Left ventricle myocardium inferior (tissue), 1 donor: Measurements from ENCODE around the gene FNDC1. TPM values are rescaled to one million over a fixed set of nuclear protein-coding genes. Genes with fewer than 3 reads are reported as not detected.

Experiments used
- DNase-seq: peaks from one replicate; pipeline ENCODE4 v3.0.0-alpha.2; 2020
- H3K27ac ChIP-seq: fragments of 200-600 bp; replicated peaks from 2 replicates; pipeline ENCODE4 v1.8.0; 2021
- H3K27me3 ChIP-seq: fragments of 200-600 bp; 2 replicates; pipeline ENCODE4 v1.8.0; 2021; ENCODE audit warnings: low read depth
- H3K36me3 ChIP-seq: fragments of 200-600 bp; 2 replicates; pipeline ENCODE4 v1.8.0; 2021
- H3K4me1 ChIP-seq: fragments of 200-600 bp; 2 replicates; pipeline ENCODE4 v1.8.0; 2021
- H3K4me3 ChIP-seq: fragments of 200-600 bp; 2 replicates; pipeline ENCODE4 v1.8.0; 2021; ENCODE audit warnings: mild to moderate bottlenecking, moderate library complexity
- H3K9me3 ChIP-seq: fragments of 200-600 bp; replicated peaks from 2 replicates; pipeline ENCODE4 v1.8.0; 2021
- CTCF ChIP-seq: fragments of 200-600 bp; IDR thresholded peaks from 2 replicates; pipeline ENCODE4 v1.8.0; 2021; ENCODE audit warnings: antibody characterized with exemption, mild to moderate bottlenecking, borderline replicate concordance
- intact Hi-C: fragments of 100-400 bp; cut with micrococcal nuclease; formaldehyde crosslinking; loops from one replicate; pipeline ENCODE4 v1.11.0; 2022
- total RNA-seq: library from RNA; stranded (reverse); fragmentation: NEBNext Ultra II Directional; extraction: Animal tissue kit (Norgen Biotek cat#: 25700); gene quantifications from one replicate; pipeline ENCODE4 v1.2.1, GENCODE V29; 2021
- donor health status: DM: no; HTN: yes; CAD: no; lungs with severe emphysema.

The FNDC1 gene
- total RNA-seq, 1 donor from 2014 or later = 1.8 TPM

- Histone ChIP-seq H3K27me3 (peaks cover 14% of the 10 kb centered on the region), H3K9me3 (no peaks in the 10 kb centered on the region), H3K4me1 (peaks cover under 1% of the 10 kb centered on the region), H3K4me3 (no peak overlapping the region), H3K36me3 (no peaks in the 10 kb centered on the region), H3K27ac (no peak overlapping the region)
- no peak for DNase-seq
- intact Hi-C loops = loop anchor here (10.0 kb wide), 2 partner anchors 88 to 128 kb away; partner anchors contain the start of genes RSPH3 and TAGAP
- TF ChIP-seq CTCF = no peak
These were observed 36.5 kb upstream of the FNDC1 start for GRCh38 chr6:159132664-159133063.

- Histone ChIP-seq H3K9me3 (no peaks in the 10 kb centered on the region), H3K4me3 (no peak overlapping the region), H3K4me1 (no peaks in the 10 kb centered on the region), H3K27me3 (peaks cover 33% of the 10 kb centered on the region), H3K27ac (no peak overlapping the region), H3K36me3 (no peaks in the 10 kb centered on the region)
- intact Hi-C loops = loop anchor here (10.0 kb wide), 2 partner anchors 90 to 130 kb away; partner anchors contain the start of genes RSPH3 and TAGAP
- peak; percentile 93 for TF ChIP-seq CTCF
- peak; percentile 30 for DNase-seq
These were observed 34.4 kb upstream of the FNDC1 start for GRCh38 chr6:159134701-159135364.

GRCh38 chr6:159137676-159138075, 31.5 kb upstream of the FNDC1 start:
- Histone ChIP-seq H3K9me3 (no peaks in the 10 kb centered on the region), H3K36me3 (no peaks in the 10 kb centered on the region), H3K4me3 (no peak overlapping the region), H3K4me1 (no peaks in the 10 kb centered on the region), H3K27me3 (peaks cover 33% of the 10 kb centered on the region), H3K27ac (no peak overlapping the region)
- intact Hi-C loops = loop anchor here (10.0 kb wide), 2 partner anchors 93 to 133 kb away; partner anchors contain the start of genes RSPH3 and TAGAP
- DNase-seq = no peak
- no peak for TF ChIP-seq CTCF

DNA sequence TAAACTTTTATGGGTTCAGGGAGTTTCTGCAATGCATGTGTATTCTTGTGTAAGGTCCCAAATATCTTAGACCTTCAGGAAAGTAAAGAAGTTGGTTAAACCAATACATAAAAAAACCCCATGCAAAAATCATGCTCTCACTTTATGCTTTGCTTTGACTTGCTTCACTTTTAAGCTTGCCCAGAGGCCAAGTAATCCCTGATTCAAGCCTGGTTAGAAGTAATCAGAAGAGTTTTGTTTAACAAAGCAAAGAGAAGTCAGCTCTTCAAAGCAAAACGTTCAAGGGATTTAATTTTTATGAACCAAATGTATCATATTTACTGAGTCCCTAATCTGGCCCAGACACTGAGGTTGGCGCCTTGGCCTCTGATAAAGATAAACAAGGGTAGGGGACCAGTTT, 26.7 kb upstream of the FNDC1 start:
- H3K4me3 ChIP-seq = no peak overlapping the region
- no peaks in the 10 kb centered on the region for H3K4me1 ChIP-seq
- no peaks in the 10 kb centered on the region for H3K36me3 ChIP-seq
- no peaks in the 10 kb centered on the region for H3K9me3 ChIP-seq
- H3K27ac ChIP-seq = no peak overlapping the region
- intact Hi-C loops = no loop called here
- TF ChIP-seq CTCF = no peak
- H3K27me3 ChIP-seq = peaks cover 36% of the 10 kb centered on the region
- no peak for DNase-seq

DNA sequence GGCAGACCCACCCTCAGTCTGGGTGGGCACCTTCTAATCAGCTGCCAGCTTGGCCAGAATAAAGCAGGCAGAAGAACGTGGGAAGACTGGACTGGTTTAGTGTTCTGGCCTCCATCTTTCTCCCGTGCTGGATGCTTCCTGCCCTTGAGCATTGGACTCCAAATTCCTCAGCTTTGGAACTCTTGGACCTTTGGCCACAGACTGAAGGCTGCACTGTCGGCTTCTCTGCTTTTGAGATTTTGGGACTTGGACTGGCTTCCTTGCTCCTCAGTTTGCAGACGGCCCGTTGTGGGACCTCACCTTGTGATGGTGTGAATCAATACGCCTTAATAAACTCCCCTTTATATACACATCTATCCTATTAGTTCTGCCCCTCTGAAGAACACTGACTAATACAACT, 20.6 kb upstream of the FNDC1 start:
- Histone ChIP-seq H3K36me3 (no peaks in the 10 kb centered on the region), H3K27ac (no peak overlapping the region), H3K4me1 (no peaks in the 10 kb centered on the region), H3K4me3 (no peak overlapping the region), H3K9me3 (no peaks in the 10 kb centered on the region), H3K27me3 (peaks cover 17% of the 10 kb centered on the region)
- intact Hi-C loops = no loop called here
- DNase-seq = no peak
- no peak for TF ChIP-seq CTCF
